ENCODE data around the gene GPX4.

GPX4 gene

GRCh38 chr19:1097810-1098176, 6.0 kb upstream of the GPX4 start:
- Histone ChIP-seq H3K27me3 (ENCODE audit: insufficient read depth, low read length) (no peaks in the 10 kb centered on the region), H3K79me2 (ENCODE audit: insufficient read depth, low read length) (peaks cover 12% of the 10 kb centered on the region), H3K4me3 (ENCODE audit: low read depth, low read length, poor library complexity, severe bottlenecking) (no peak overlapping the region), H2AFZ (ENCODE audit: low read length) (no peak overlapping the region), H3F3A (ENCODE audit: insufficient read depth, low read length) (no peaks in the 10 kb centered on the region), H3K27ac (ENCODE audit: low read depth, low read length, poor library complexity, severe bottlenecking) (no peak overlapping the region), H4K20me1 (ENCODE audit: insufficient read depth, low read length) (no peaks in the 10 kb centered on the region), H3K36me3 (ENCODE audit: insufficient read depth, low read length) (peaks cover 9% of the 10 kb centered on the region; the same call in 1 of the 2 replicates), H3K9ac (ENCODE audit: low read length) (no peak overlapping the region), H3K9me3 (ENCODE audit: low read length) (no peaks in the 10 kb centered on the region), H3K4me1 (ENCODE audit: insufficient read depth, low read length, severe bottlenecking) (peaks cover 40% of the 10 kb centered on the region), H3K4me2 (ENCODE audit: low read length) (no peak overlapping the region), H3K9me2 (ENCODE audit: low read depth, low read length) (no peaks in the 10 kb centered on the region)
- TF ChIP-seq EZH2 (IDR thresholded peaks at IDR 0.05; ENCODE audit: borderline replicate concordance, low read length): no peak
- TF ChIP-seq CTCF (IDR thresholded peaks at IDR 0.05; ENCODE audit: low read length): no peak

GRCh38 chr19:1098177-1099051, 5.4 kb upstream of the GPX4 start:
- H3K27ac ChIP-seq (ENCODE audit: low read depth, low read length, poor library complexity, severe bottlenecking): no peak overlapping the region

GRCh38 chr19:1101337-1101698, 2.5 kb upstream of the GPX4 start:
- Histone ChIP-seq H2AFZ (ENCODE audit: low read length) (no peak overlapping the region), H3K9me2 (ENCODE audit: low read depth, low read length) (no peaks in the 10 kb centered on the region), H3K79me2 (ENCODE audit: insufficient read depth, low read length) (no peaks in the 10 kb centered on the region), H3K36me3 (ENCODE audit: insufficient read depth, low read length) (peaks cover 5% of the 10 kb centered on the region; the same call in 1 of the 2 replicates), H3K9me3 (ENCODE audit: low read length) (no peaks in the 10 kb centered on the region), H3K4me2 (ENCODE audit: low read length) (peak overlapping the region; percentile 18; the same call in 1 of the 2 replicates), H3K27me3 (ENCODE audit: insufficient read depth, low read length) (no peaks in the 10 kb centered on the region), H4K20me1 (ENCODE audit: insufficient read depth, low read length) (no peaks in the 10 kb centered on the region), H3K4me3 (ENCODE audit: low read depth, low read length, poor library complexity, severe bottlenecking) (no peak overlapping the region), H3K27ac (ENCODE audit: low read depth, low read length, poor library complexity, severe bottlenecking) (peak overlapping the region; percentile 66), H3F3A (ENCODE audit: insufficient read depth, low read length) (no peaks in the 10 kb centered on the region), H3K9ac (ENCODE audit: low read length) (no peak overlapping the region; the same call in 1 of the 2 replicates), H3K4me1 (ENCODE audit: insufficient read depth, low read length, severe bottlenecking) (peaks cover 35% of the 10 kb centered on the region)
- TF ChIP-seq EZH2 (IDR thresholded peaks at IDR 0.05; ENCODE audit: borderline replicate concordance, low read length): no peak
- no peak for TF ChIP-seq CTCF (IDR thresholded peaks at IDR 0.05; ENCODE audit: low read length)

More at GRCh38 chr19:1098177-1099051, 5.4 kb upstream of the GPX4 start:
- H3K4me1 ChIP-seq (ENCODE audit: insufficient read depth, low read length, severe bottlenecking): peaks cover 39% of the 10 kb centered on the region
- no peaks in the 10 kb centered on the region for H3K9me2 ChIP-seq (ENCODE audit: low read depth, low read length)
- TF ChIP-seq EZH2 (IDR thresholded peaks at IDR 0.05; ENCODE audit: borderline replicate concordance, low read length) (no peak), CTCF (IDR thresholded peaks at IDR 0.05; ENCODE audit: low read length) (no peak)
- no peak overlapping the region for H2AFZ ChIP-seq (ENCODE audit: low read length)
- no peaks in the 10 kb centered on the region for H3K9me3 ChIP-seq (ENCODE audit: low read length)
- H4K20me1 ChIP-seq (ENCODE audit: insufficient read depth, low read length): no peaks in the 10 kb centered on the region
- H3K79me2 ChIP-seq (ENCODE audit: insufficient read depth, low read length): peaks cover 12% of the 10 kb centered on the region
- H3K27me3 ChIP-seq (ENCODE audit: insufficient read depth, low read length): no peaks in the 10 kb centered on the region
- peaks cover 4% of the 10 kb centered on the region; the same call in 1 of the 2 replicates for H3K36me3 ChIP-seq (ENCODE audit: insufficient read depth, low read length)
- H3K9ac ChIP-seq (ENCODE audit: low read length): no peak overlapping the region
- no peak overlapping the region for H3K4me3 ChIP-seq (ENCODE audit: low read depth, low read length, poor library complexity, severe bottlenecking)
- H3F3A ChIP-seq (ENCODE audit: insufficient read depth, low read length): no peaks in the 10 kb centered on the region
- H3K4me2 ChIP-seq (ENCODE audit: low read length): no peak overlapping the region

All from OCI-LY1 (cell line).